GM12878 (cell line): Measurements from ENCODE around the gene SAMD1. TPM values are rescaled to one million over a fixed set of nuclear protein-coding genes. Genes with fewer than 3 reads are reported as not detected.

Source experiments
- ATAC-seq: fragments of 200-7000 bp; cut with Tn5 transposase; 3 replicates; pipeline ENCODE4 v1.9.1; 2020; ENCODE audit warnings: mild to moderate bottlenecking, moderate library complexity
- BruUV-seq: library from RNA; stranded (reverse); fragments of 400-500 nt; replicated peaks from 2 replicates; lab custom pipeline; 2021; lab: Mats Ljungman, UMichigan
- CTCF ChIA-PET: fragments of 300-600 bp; sonication (Branson Sonifier 250); formaldehyde crosslinking; extraction: SDS; loops from one replicate; lab custom pipeline; 2021; ENCODE audit warnings: inconsistent platforms; lab: Yijun Ruan, JAX
- POLR2A ChIA-PET: fragments of 350-600 bp; formaldehyde crosslinking; extraction: SDS; loops from one replicate; lab custom pipeline; 2021; ENCODE audit warnings: inconsistent platforms; lab: Charles Lee
- RAD21 ChIA-PET: fragments of 300-600 bp; sonication (Branson Sonifier 250); formaldehyde crosslinking; loops from one replicate; lab custom pipeline; 2023; ENCODE audit warnings: antibody characterized with exemption; ENCODE audit not compliant: unreplicated experiment; lab: Charles Lee
- SMC1A ChIA-PET: fragments of 300-600 bp; sonication (Branson Sonifier 250); formaldehyde crosslinking; loops from one replicate; lab custom pipeline; 2023; ENCODE audit not compliant: unreplicated experiment, uncharacterized antibody; lab: Charles Lee
- DNase-seq: peaks from one replicate; pipeline ENCODE4 v3.0.0-alpha.2; 2011; ENCODE audit warnings: low read depth, low spot score
- FAIRE-seq: peaks from 3 replicates; lab custom pipeline; 2011; peaks lifted over from hg19 to GRCh38; lab: Jason Lieb, UNC
- H2AFZ ChIP-seq: 2 replicates; pipeline ENCODE4 v1.6.0; 2011; ENCODE audit warnings: low read depth, low read length, control low read depth; ENCODE audit not compliant: control insufficient read depth
- H3K27ac ChIP-seq: 2 replicates; pipeline ENCODE4 v1.5.1; 2011; ENCODE audit warnings: control low read depth; ENCODE audit not compliant: control insufficient read depth, insufficient read depth
- H3K27me3 ChIP-seq, 2 experiments: replicated peaks in 1 of 2; 2 replicates each; pipeline versions ENCODE4 v1.6.0 to v1.6.1; 2011; ENCODE audit warnings: low read length in 1 of 2; ENCODE audit not compliant: control insufficient read depth in 2 of 2, insufficient read depth in 2 of 2
- H3K36me3 ChIP-seq, 2 experiments: 2 replicates each; pipeline ENCODE4 v1.5.1; 2011; ENCODE audit warnings: low read length in 1 of 2; ENCODE audit not compliant: control insufficient read depth in 2 of 2, insufficient read depth in 2 of 2
- H3K4me1 ChIP-seq: 2 replicates; pipeline ENCODE4 v1.6.1; 2011; ENCODE audit warnings: mild to moderate bottlenecking, low read length, moderate library complexity, mixed read lengths; ENCODE audit not compliant: control insufficient read depth, insufficient read depth
- H3K4me2 ChIP-seq: 2 replicates; pipeline ENCODE4 v1.6.0; 2011; ENCODE audit warnings: control low read depth; ENCODE audit not compliant: control insufficient read depth, insufficient read depth
- H3K4me3 ChIP-seq: fragments of 200-600 bp; sonication (generic); 2 replicates; pipeline ENCODE4 v1.5.1; 2016
- H3K79me2 ChIP-seq: 2 replicates; pipeline ENCODE4 v1.6.0; 2011; ENCODE audit warnings: low read length; ENCODE audit not compliant: control insufficient read depth, insufficient read depth
- H3K9ac ChIP-seq: 2 replicates; pipeline ENCODE4 v1.8.0; 2011; ENCODE audit warnings: low read length, control low read depth, mixed read lengths; ENCODE audit not compliant: control insufficient read depth, insufficient read depth
- H3K9me3 ChIP-seq: replicated peaks from 3 replicates; pipeline ENCODE4 v1.5.1; 2011; ENCODE audit warnings: mild to moderate bottlenecking, low read length; ENCODE audit not compliant: control insufficient read depth, insufficient read depth
- H4K20me1 ChIP-seq: 2 replicates; pipeline ENCODE4 v1.6.0; 2011; ENCODE audit not compliant: control insufficient read depth, insufficient read depth
- CBX3 ChIP-seq: fragments of 200-600 bp; sonication (generic); IDR thresholded peaks from 2 replicates; pipeline ENCODE4 v1.6.1; 2016; ENCODE audit warnings: low read depth, borderline replicate concordance
- CBX5 ChIP-seq: sonication (generic); IDR thresholded peaks from 2 replicates; pipeline ENCODE4 v1.6.1; 2016; ENCODE audit warnings: low read depth, moderate library complexity, mild to moderate bottlenecking, inconsistent platforms
- CHD1 ChIP-seq: IDR thresholded peaks from 2 replicates; pipeline ENCODE4 v1.6.1; 2012; ENCODE audit warnings: low read depth, low read length, improper control_type of control experiment
- EP300 ChIP-seq, 2 experiments: fragments of 150-350 bp in 1 of 2; IDR thresholded peaks; 2 replicates each; pipeline ENCODE4 v1.6.1; 2011 to 2012; ENCODE audit warnings: low read depth in 2 of 2, low read length in 2 of 2, borderline replicate concordance in 1 of 2, improper control_type of control experiment in 1 of 2, inconsistent platforms in 1 of 2; ENCODE audit not compliant: control insufficient read depth in 1 of 2
- KAT2A ChIP-seq: conservative IDR thresholded peaks from 2 replicates; pipeline ENCODE4 v1.6.1; 2011; ENCODE audit warnings: low read depth, low read length; ENCODE audit not compliant: control insufficient read depth
- WGBS: methylation state at CpG from one replicate; pipeline ENCODE4 v1.1.6; 2016; ENCODE audit warnings: low lambda C conversion rate; ENCODE audit not compliant: insufficient replicate concordance, insufficient coverage; ENCODE audit errors: missing lambda C conversion rate; 5-methylcytosine and 5-hydroxymethylcytosine counted together
- in situ Hi-C: fragments of 300-500 bp; cut with MboI; formaldehyde crosslinking; loops from 9 replicates; pipeline ENCODE4 v1.14.3; 2018; ENCODE audit warnings: mixed read lengths
- intact Hi-C: fragments of 100-400 bp; cut with micrococcal nuclease; formaldehyde crosslinking; loops from one replicate; pipeline ENCODE4 v1.14.2; 2022; ENCODE audit not compliant: unreplicated experiment
- polyA plus RNA-seq, 11 experiments: library from polyadenylated mRNA; depleted of rRNA in 4 of 11; unstranded in 6 of 11; stranded (reverse) in 5 of 11; fragments of >200 nt; fragmentation: Nextera tagmentation in 4 of 11; fragmentation: Illumina TruSeq in 1 of 11; extraction: Ambion mirVana in 4 of 11; extraction: Trizol in 1 of 11; gene quantifications; 1 replicate in 1 of 11; 2 replicates in 10 of 11; pipeline versions ENCODE4 v1.2.1 to v1.2.3, GENCODE V29; 2011 to 2016; ENCODE audit warnings: inconsistent platforms in 2 of 11, missing spikeins in 2 of 11, low read depth in 1 of 11
- total RNA-seq, 4 experiments: library from RNA; depleted of rRNA in 3 of 4; stranded (reverse); fragments of >200 nt in 3 of 4; fragmentation: Illumina TruSeq in 1 of 4; extraction: Trizol in 1 of 4; gene quantifications; 2 replicates each; pipeline versions ENCODE4 v1.2.1 to v1.2.3, GENCODE V29; 2013 to 2021
- TF ChIP-seq, protein P1 (sequence below): fragments of 450-650 bp; IDR thresholded peaks from 2 replicates; pipeline ENCODE4 v1.6.1; 2016; ENCODE audit warnings: mild to moderate bottlenecking, moderate library complexity, borderline replicate concordance

SAMD1 gene
- total and polyA plus RNA-seq, 10 of the 15 experiments (the other 5 are each of a cell fraction or from before 2014, with no cell fraction given): 3.0 to 71.7 (median 19.3) TPM

DNA sequence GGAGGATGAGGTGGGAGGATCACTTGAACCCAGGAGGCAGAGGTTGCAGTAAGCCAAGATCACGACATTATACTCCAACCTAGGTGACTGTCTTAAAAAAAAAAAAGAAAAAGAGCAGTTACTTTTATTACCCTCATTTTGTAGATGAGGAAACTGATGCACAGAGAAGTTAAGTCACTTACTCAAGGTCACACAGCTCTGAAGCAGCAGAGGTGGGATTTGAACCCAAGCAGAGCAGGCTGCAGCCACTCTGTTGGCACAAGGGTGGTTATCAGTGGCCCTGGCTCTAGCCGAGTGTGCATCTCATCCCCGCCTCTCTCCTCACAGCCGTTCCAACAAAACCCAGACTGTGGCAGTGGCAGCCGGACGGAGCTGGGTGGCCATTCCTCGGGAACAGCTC, 51.4 kb downstream of the SAMD1 start:
- SMC1A ChIA-PET: interaction anchor here (1.9 kb wide), 1 partner anchor 136 kb away, joined by 5 read pairs; no protein-coding TSS in a partner anchor

More for the DNA sequence above, 51.4 kb downstream of the SAMD1 start:
- CTCF ChIA-PET: interaction anchor here (1.2 to 1.8 kb wide), 2 partner anchors 14 to 136 kb away, joined by 4 to 5 read pairs; no protein-coding TSS in a partner anchor
- 99% methylated on average over 7 of the region's 7 CpGs for WGBS
- POLR2A ChIA-PET: interaction anchor here (1.0 kb wide), 1 partner anchor 21 kb away, joined by 4 read pairs; no protein-coding TSS in a partner anchor
- Histone ChIP-seq H3K27me3 (no peaks in the 10 kb centered on the region), H3K9ac (no peak overlapping the region), H3K36me3 (peaks cover 6 to 10% of the 10 kb centered on the region in 2 experiments), H3K27ac (no peak overlapping the region), H3K4me1 (peaks cover 15% of the 10 kb centered on the region), H3K4me2 (no peak overlapping the region), H2AFZ (no peak overlapping the region), H3K79me2 (no peaks in the 10 kb centered on the region), H3K9me3 (no peaks in the 10 kb centered on the region), H3K4me3 (no peak overlapping the region), H4K20me1 (no peaks in the 10 kb centered on the region)
- no peak for TF ChIP-seq CBX3
- no peak for TF ChIP-seq CBX5
- no peak for TF ChIP-seq CHD1
- TF ChIP-seq KAT2A: no peak
- no peak for TF ChIP-seq EP300 (IDR thresholded peaks at IDR 0.05; ENCODE audit: borderline replicate concordance in 1 of 2, control insufficient read depth in 1 of 2, low read depth in 2 of 2, low read length in 2 of 2)
- TF ChIP-seq, protein P1, sequence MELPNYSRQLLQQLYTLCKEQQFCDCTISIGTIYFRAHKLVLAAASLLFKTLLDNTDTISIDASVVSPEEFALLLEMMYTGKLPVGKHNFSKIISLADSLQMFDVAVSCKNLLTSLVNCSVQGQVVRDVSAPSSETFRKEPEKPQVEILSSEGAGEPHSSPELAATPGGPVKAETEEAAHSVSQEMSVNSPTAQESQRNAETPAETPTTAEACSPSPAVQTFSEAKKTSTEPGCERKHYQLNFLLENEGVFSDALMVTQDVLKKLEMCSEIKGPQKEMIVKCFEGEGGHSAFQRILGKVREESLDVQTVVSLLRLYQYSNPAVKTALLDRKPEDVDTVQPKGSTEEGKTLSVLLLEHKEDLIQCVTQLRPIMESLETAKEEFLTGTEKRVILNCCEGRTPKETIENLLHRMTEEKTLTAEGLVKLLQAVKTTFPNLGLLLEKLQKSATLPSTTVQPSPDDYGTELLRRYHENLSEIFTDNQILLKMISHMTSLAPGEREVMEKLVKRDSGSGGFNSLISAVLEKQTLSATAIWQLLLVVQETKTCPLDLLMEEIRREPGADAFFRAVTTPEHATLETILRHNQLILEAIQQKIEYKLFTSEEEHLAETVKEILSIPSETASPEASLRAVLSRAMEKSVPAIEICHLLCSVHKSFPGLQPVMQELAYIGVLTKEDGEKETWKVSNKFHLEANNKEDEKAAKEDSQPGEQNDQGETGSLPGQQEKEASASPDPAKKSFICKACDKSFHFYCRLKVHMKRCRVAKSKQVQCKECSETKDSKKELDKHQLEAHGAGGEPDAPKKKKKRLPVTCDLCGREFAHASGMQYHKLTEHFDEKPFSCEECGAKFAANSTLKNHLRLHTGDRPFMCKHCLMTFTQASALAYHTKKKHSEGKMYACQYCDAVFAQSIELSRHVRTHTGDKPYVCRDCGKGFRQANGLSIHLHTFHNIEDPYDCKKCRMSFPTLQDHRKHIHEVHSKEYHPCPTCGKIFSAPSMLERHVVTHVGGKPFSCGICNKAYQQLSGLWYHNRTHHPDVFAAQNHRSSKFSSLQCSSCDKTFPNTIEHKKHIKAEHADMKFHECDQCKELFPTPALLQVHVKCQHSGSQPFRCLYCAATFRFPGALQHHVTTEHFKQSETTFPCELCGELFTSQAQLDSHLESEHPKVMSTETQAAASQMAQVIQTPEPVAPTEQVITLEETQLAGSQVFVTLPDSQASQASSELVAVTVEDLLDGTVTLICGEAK: no peak
- RAD21 ChIA-PET: interaction anchor here (1.2 kb wide), 2 partner anchors 8 to 160 kb away, joined by 3 to 5 read pairs; partner anchors contain the start of gene IL27RA
- in situ Hi-C loops (no loop called here), intact Hi-C loops (loop anchor here (10.0 kb wide), 1 partner anchor 54 kb away; no protein-coding TSS in a partner anchor)
- FAIRE-seq (no peak), DNase-seq (no peak), ATAC-seq (no peak)
- no TSS peak for BruUV-seq

Other genes starting within 250 kb of the SAMD1 start
Only the 7 nearest of the 14 such genes appear.
- gene RLN3, start 62.6 kb downstream of the SAMD1 start, total RNA-seq (2014; rRNA removed): not detected in 2 replicates
- not detected in 2 replicates for gene RLN3, start 62.6 kb downstream of the SAMD1 start, total RNA-seq (2014; rRNA removed; fragmentation: Illumina TruSeq; extraction: Trizol)
- not detected in 2 replicates for gene RLN3, start 62.6 kb downstream of the SAMD1 start, total RNA-seq (2021)
- not detected in 2 replicates for gene RLN3, start 62.6 kb downstream of the SAMD1 start, polyA plus RNA-seq (2011; rRNA removed)
- gene RLN3, start 62.6 kb downstream of the SAMD1 start, polyA plus RNA-seq (2014; fragmentation: Illumina TruSeq; extraction: Trizol): not detected in 2 replicates
- gene RLN3, start 62.6 kb downstream of the SAMD1 start, polyA plus RNA-seq (2014; fragmentation: Nextera tagmentation; extraction: Ambion mirVana): not detected
- 0.16 TPM in 1 of 2 replicates, not detected in the other for gene RLN3, start 62.6 kb downstream of the SAMD1 start, polyA plus RNA-seq (2014; rRNA removed)
- gene RLN3, start 62.6 kb downstream of the SAMD1 start, polyA plus RNA-seq (2016; fragmentation: Nextera tagmentation; extraction: Ambion mirVana): not detected
- 44.6 and 48.7 TPM in 2 replicates for gene IL27RA, start 59.0 kb downstream of the SAMD1 start, total RNA-seq (2014; rRNA removed)
- 26.3 and 30.0 TPM in 2 replicates for gene IL27RA, start 59.0 kb downstream of the SAMD1 start, total RNA-seq (2014; rRNA removed; fragmentation: Illumina TruSeq; extraction: Trizol)
- gene IL27RA, start 59.0 kb downstream of the SAMD1 start, total RNA-seq (2021): 51.4 and 52.3 TPM in 2 replicates
- 43.0 and 63.5 TPM in 2 replicates for gene IL27RA, start 59.0 kb downstream of the SAMD1 start, polyA plus RNA-seq (2011; rRNA removed)
- 19.6 and 36.1 TPM in 2 replicates for gene IL27RA, start 59.0 kb downstream of the SAMD1 start, polyA plus RNA-seq (2014; fragmentation: Illumina TruSeq; extraction: Trizol)
- 10 to 100 TPM in 1 of 2 experiments, 1 to 10 TPM in 1; 8.4 to 13.1 TPM for gene IL27RA, start 59.0 kb downstream of the SAMD1 start, polyA plus RNA-seq (2014; fragmentation: Nextera tagmentation; extraction: Ambion mirVana)
- 40.8 and 43.0 TPM in 2 replicates for gene IL27RA, start 59.0 kb downstream of the SAMD1 start, polyA plus RNA-seq (2014; rRNA removed)
- gene IL27RA, start 59.0 kb downstream of the SAMD1 start, polyA plus RNA-seq (2016; fragmentation: Nextera tagmentation; extraction: Ambion mirVana): 10 to 100 TPM; 41.6 to 48.4 TPM
- gene PALM3, start 28.7 kb downstream of the SAMD1 start, total RNA-seq (2014; rRNA removed): not detected in 2 replicates
- not detected in 2 replicates for gene PALM3, start 28.7 kb downstream of the SAMD1 start, total RNA-seq (2014; rRNA removed; fragmentation: Illumina TruSeq; extraction: Trizol)
- gene PALM3, start 28.7 kb downstream of the SAMD1 start, total RNA-seq (2021): not detected in 2 replicates
- not detected in 2 replicates for gene PALM3, start 28.7 kb downstream of the SAMD1 start, polyA plus RNA-seq (2011; rRNA removed)
- not detected in 2 replicates for gene PALM3, start 28.7 kb downstream of the SAMD1 start, polyA plus RNA-seq (2014; fragmentation: Illumina TruSeq; extraction: Trizol)
- gene PALM3, start 28.7 kb downstream of the SAMD1 start, polyA plus RNA-seq (2014; fragmentation: Nextera tagmentation; extraction: Ambion mirVana): not detected
- not detected in 2 replicates for gene PALM3, start 28.7 kb downstream of the SAMD1 start, polyA plus RNA-seq (2014; rRNA removed)
- under 1 TPM in 1 of 2 experiments, not detected in 1; 0.07 TPM for gene PALM3, start 28.7 kb downstream of the SAMD1 start, polyA plus RNA-seq (2016; fragmentation: Nextera tagmentation; extraction: Ambion mirVana)
- 0.90 and 0.93 TPM in 2 replicates for gene MISP3, start 18.0 kb downstream of the SAMD1 start, total RNA-seq (2014; rRNA removed)
- gene MISP3, start 18.0 kb downstream of the SAMD1 start, total RNA-seq (2014; rRNA removed; fragmentation: Illumina TruSeq; extraction: Trizol): 0.51 and 0.63 TPM in 2 replicates
- gene MISP3, start 18.0 kb downstream of the SAMD1 start, total RNA-seq (2021): 1.2 and 1.7 TPM in 2 replicates
- 0.56 and 0.98 TPM in 2 replicates for gene MISP3, start 18.0 kb downstream of the SAMD1 start, polyA plus RNA-seq (2011; rRNA removed)
- 0.46 TPM in 2 replicates for gene MISP3, start 18.0 kb downstream of the SAMD1 start, polyA plus RNA-seq (2014; fragmentation: Illumina TruSeq; extraction: Trizol)
- gene MISP3, start 18.0 kb downstream of the SAMD1 start, polyA plus RNA-seq (2014; fragmentation: Nextera tagmentation; extraction: Ambion mirVana): under 1 TPM; 0.07 to 0.11 TPM
- 1.4 and 1.7 TPM in 2 replicates for gene MISP3, start 18.0 kb downstream of the SAMD1 start, polyA plus RNA-seq (2014; rRNA removed)
- gene MISP3, start 18.0 kb downstream of the SAMD1 start, polyA plus RNA-seq (2016; fragmentation: Nextera tagmentation; extraction: Ambion mirVana): under 1 TPM; 0.52 to 0.66 TPM
- not detected in 2 replicates for gene C19orf67, start 5.0 kb downstream of the SAMD1 start, total RNA-seq (2014; rRNA removed)
- gene C19orf67, start 5.0 kb downstream of the SAMD1 start, total RNA-seq (2014; rRNA removed; fragmentation: Illumina TruSeq; extraction: Trizol): not detected in 2 replicates
- not detected in 2 replicates for gene C19orf67, start 5.0 kb downstream of the SAMD1 start, total RNA-seq (2021)
- not detected in 2 replicates for gene C19orf67, start 5.0 kb downstream of the SAMD1 start, polyA plus RNA-seq (2011; rRNA removed)
- gene C19orf67, start 5.0 kb downstream of the SAMD1 start, polyA plus RNA-seq (2014; fragmentation: Illumina TruSeq; extraction: Trizol): not detected in 2 replicates
- gene C19orf67, start 5.0 kb downstream of the SAMD1 start, polyA plus RNA-seq (2014; fragmentation: Nextera tagmentation; extraction: Ambion mirVana): not detected
- not detected in 2 replicates for gene C19orf67, start 5.0 kb downstream of the SAMD1 start, polyA plus RNA-seq (2014; rRNA removed)
- under 1 TPM in 1 of 2 experiments, not detected in 1; 0.14 TPM for gene C19orf67, start 5.0 kb downstream of the SAMD1 start, polyA plus RNA-seq (2016; fragmentation: Nextera tagmentation; extraction: Ambion mirVana)
- 12.9 and 14.9 TPM in 2 replicates for gene PRKACA, start 27.0 kb upstream of the SAMD1 start, total RNA-seq (2014; rRNA removed)
- 10.4 and 11.2 TPM in 2 replicates for gene PRKACA, start 27.0 kb upstream of the SAMD1 start, total RNA-seq (2014; rRNA removed; fragmentation: Illumina TruSeq; extraction: Trizol)
- 67.7 and 68.5 TPM in 2 replicates for gene PRKACA, start 27.0 kb upstream of the SAMD1 start, total RNA-seq (2021)
- 10.6 and 11.9 TPM in 2 replicates for gene PRKACA, start 27.0 kb upstream of the SAMD1 start, polyA plus RNA-seq (2011; rRNA removed)
- gene PRKACA, start 27.0 kb upstream of the SAMD1 start, polyA plus RNA-seq (2014; fragmentation: Illumina TruSeq; extraction: Trizol): 44.3 and 56.8 TPM in 2 replicates
- gene PRKACA, start 27.0 kb upstream of the SAMD1 start, polyA plus RNA-seq (2014; fragmentation: Nextera tagmentation; extraction: Ambion mirVana): 1 to 10 TPM in 1 of 2 experiments, under 1 TPM in 1; 0.53 to 1.3 TPM
- 40.8 and 46.1 TPM in 2 replicates for gene PRKACA, start 27.0 kb upstream of the SAMD1 start, polyA plus RNA-seq (2014; rRNA removed)
- gene PRKACA, start 27.0 kb upstream of the SAMD1 start, polyA plus RNA-seq (2016; fragmentation: Nextera tagmentation; extraction: Ambion mirVana): 1 to 10 TPM; 3.3 to 3.5 TPM
- 123 and 132 TPM in 2 replicates for gene ASF1B, start 45.8 kb upstream of the SAMD1 start, total RNA-seq (2014; rRNA removed)
- gene ASF1B, start 45.8 kb upstream of the SAMD1 start, total RNA-seq (2014; rRNA removed; fragmentation: Illumina TruSeq; extraction: Trizol): 50.4 and 53.8 TPM in 2 replicates
- 95.3 and 95.6 TPM in 2 replicates for gene ASF1B, start 45.8 kb upstream of the SAMD1 start, total RNA-seq (2021)
- gene ASF1B, start 45.8 kb upstream of the SAMD1 start, polyA plus RNA-seq (2011; rRNA removed): 34.9 and 57.1 TPM in 2 replicates
- gene ASF1B, start 45.8 kb upstream of the SAMD1 start, polyA plus RNA-seq (2014; fragmentation: Illumina TruSeq; extraction: Trizol): 62.9 and 85.2 TPM in 2 replicates
- 10 to 100 TPM; 10.4 to 23.1 TPM for gene ASF1B, start 45.8 kb upstream of the SAMD1 start, polyA plus RNA-seq (2014; fragmentation: Nextera tagmentation; extraction: Ambion mirVana)
- 103 and 115 TPM in 2 replicates for gene ASF1B, start 45.8 kb upstream of the SAMD1 start, polyA plus RNA-seq (2014; rRNA removed)
- gene ASF1B, start 45.8 kb upstream of the SAMD1 start, polyA plus RNA-seq (2016; fragmentation: Nextera tagmentation; extraction: Ambion mirVana): 100 to 1,000 TPM; 190 to 217 TPM